Measurements from ENCODE around the gene AP1S3.

DNA sequence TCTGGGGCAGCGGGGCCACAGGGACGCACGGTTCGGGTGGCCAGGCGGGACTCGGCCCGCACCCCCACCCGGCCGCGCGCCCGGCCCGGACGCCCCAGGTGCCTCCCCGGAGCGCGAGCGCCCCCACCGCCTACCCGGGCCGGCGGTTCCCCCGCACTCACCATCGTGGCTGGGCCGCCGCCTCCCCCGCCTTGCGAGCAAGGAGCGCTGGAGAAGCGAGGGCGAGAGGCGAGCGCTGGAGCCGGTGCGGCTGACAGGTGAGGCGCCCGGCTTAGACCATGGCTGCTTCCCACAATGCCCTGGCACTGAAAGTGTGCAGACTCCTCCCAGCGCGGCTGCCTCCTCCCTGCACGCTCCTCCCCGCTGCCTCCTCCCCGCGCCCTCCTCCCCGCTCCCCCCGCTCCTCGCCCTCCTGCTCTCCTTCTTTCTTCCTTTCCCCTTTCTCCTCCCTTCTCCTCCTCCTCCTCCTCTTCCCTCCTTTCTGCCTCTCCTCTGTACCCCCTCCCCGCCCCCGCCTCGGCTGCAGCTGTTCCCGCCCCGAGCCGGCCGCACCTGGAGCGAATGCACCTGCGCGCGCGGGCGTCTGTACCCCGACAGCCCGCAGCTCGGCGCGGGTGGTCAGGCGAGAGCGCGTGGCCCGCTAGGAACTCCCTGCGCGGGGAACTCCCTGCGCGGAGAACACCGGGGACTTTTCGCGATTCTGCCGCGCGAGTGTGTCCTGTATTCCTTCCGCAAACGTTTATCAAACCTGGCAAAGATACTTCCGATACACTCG, at the start of gene AP1S3:
- TF ChIP-seq, protein P1, sequence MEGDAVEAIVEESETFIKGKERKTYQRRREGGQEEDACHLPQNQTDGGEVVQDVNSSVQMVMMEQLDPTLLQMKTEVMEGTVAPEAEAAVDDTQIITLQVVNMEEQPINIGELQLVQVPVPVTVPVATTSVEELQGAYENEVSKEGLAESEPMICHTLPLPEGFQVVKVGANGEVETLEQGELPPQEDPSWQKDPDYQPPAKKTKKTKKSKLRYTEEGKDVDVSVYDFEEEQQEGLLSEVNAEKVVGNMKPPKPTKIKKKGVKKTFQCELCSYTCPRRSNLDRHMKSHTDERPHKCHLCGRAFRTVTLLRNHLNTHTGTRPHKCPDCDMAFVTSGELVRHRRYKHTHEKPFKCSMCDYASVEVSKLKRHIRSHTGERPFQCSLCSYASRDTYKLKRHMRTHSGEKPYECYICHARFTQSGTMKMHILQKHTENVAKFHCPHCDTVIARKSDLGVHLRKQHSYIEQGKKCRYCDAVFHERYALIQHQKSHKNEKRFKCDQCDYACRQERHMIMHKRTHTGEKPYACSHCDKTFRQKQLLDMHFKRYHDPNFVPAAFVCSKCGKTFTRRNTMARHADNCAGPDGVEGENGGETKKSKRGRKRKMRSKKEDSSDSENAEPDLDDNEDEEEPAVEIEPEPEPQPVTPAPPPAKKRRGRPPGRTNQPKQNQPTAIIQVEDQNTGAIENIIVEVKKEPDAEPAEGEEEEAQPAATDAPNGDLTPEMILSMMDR (IDR thresholded peaks at IDR 0.05; ENCODE audit: extremely low read depth in 1 of 2, insufficient read depth in 1 of 2, low read depth in 1 of 2, low read length in 2 of 2), result no peak
- TF ChIP-seq EZH2 (IDR thresholded peaks at IDR 0.05; ENCODE audit: borderline replicate concordance, low read depth, low read length, severe bottlenecking) (no peak), POLR2AphosphoS5 (IDR thresholded peaks at IDR 0.05; ENCODE audit: insufficient read depth, low read depth, low read length) (no peak), POLR2A (IDR thresholded peaks at IDR 0.05; ENCODE audit: low read depth, low read length) (no peak)
